B cell (primary cell): Measurements from ENCODE around the gene ANKDD1A. TPM values are rescaled to one million over a fixed set of nuclear protein-coding genes. Genes with fewer than 3 reads are reported as not detected.

ENCODE experiments used
- ATAC-seq: fragments of 200-7000 bp; cut with Tn5 transposase; one replicate; pipeline ENCODE4 v1.10.0; 2021; ENCODE audit warnings: low read depth, mild to moderate bottlenecking, moderate number of reproducible peaks, moderate library complexity
- CTCF ChIA-PET: fragments of 350-600 bp; sonication (Branson Sonifier 250); formaldehyde crosslinking; loops from one replicate; lab custom pipeline; 2021; ENCODE audit warnings: antibody characterized with exemption, inconsistent platforms; lab: Charles Lee
- POLR2A ChIA-PET: fragments of 350-600 bp; sonication (Branson Sonifier 250); formaldehyde crosslinking; loops from one replicate; lab custom pipeline; 2021; ENCODE audit warnings: antibody characterized with exemption; lab: Charles Lee
- DNase-seq: peaks from one replicate; pipeline ENCODE4 v3.0.0; 2013
- H2AFZ ChIP-seq: 2 replicates; pipeline ENCODE4 v1.6.1; 2012; ENCODE audit warnings: mild to moderate bottlenecking, low read depth, low read length; ENCODE audit not compliant: insufficient read depth, poor library complexity, severe bottlenecking
- H3K27ac ChIP-seq, 2 donors: 1 replicate in 1 of 2; 2 replicates in 1 of 2; pipeline ENCODE4 v1.5.1; 2012 to 2013; ENCODE audit warnings: low read length in 2 of 2, mild to moderate bottlenecking in 2 of 2, moderate library complexity in 1 of 2
- H3K27me3 ChIP-seq, 4 experiments: fragments of 200-600 bp in 1 of 4; sonication (generic) in 1 of 4; replicated peaks in 1 of 4; 1 replicate in 2 of 4; 2 replicates in 2 of 4; pipeline versions ENCODE4 v1.6.1 to v1.7.0; 2013 to 2016; ENCODE audit warnings: low read length in 3 of 4, mild to moderate bottlenecking in 2 of 4, mixed read lengths in 1 of 4, moderate library complexity in 1 of 4; ENCODE audit not compliant: insufficient read depth in 4 of 4, control insufficient read depth in 3 of 4; ENCODE audit errors: control extremely low read depth in 1 of 4
- H3K36me3 ChIP-seq, 2 experiments: replicated peaks in 1 of 2; 1 replicate in 1 of 2; 2 replicates in 1 of 2; pipeline versions ENCODE4 v1.6.1 to v1.7.1; 2013; ENCODE audit warnings: low read length in 1 of 2; ENCODE audit not compliant: insufficient read depth in 2 of 2, control insufficient read depth in 1 of 2; ENCODE audit errors: control extremely low read depth in 1 of 2, extremely low read depth in 1 of 2
- H3K4me1 ChIP-seq, 2 donors: fragments of 200-600 bp in 1 of 2; sonication (generic) in 1 of 2; 1 replicate in 1 of 2; 2 replicates in 1 of 2; pipeline versions ENCODE4 v1.5.1 to v1.6.1; 2013 to 2017; ENCODE audit warnings: low read length in 2 of 2; ENCODE audit not compliant: control insufficient read depth in 2 of 2, insufficient read depth in 2 of 2
- H3K4me2 ChIP-seq: replicated peaks from 2 replicates; pipeline ENCODE3; 2012; ENCODE audit warnings: mild to moderate bottlenecking, low read depth, low read length; ENCODE audit not compliant: poor library complexity, severe bottlenecking
- H3K4me3 ChIP-seq, 5 experiments: fragments of 200-600 bp in 1 of 5; sonication (generic) in 1 of 5; 1 replicate in 3 of 5; 2 replicates in 2 of 5; pipeline versions ENCODE4 v1.5.1 to v1.7.0; 2011 to 2016; ENCODE audit warnings: low read length in 4 of 5, mild to moderate bottlenecking in 4 of 5, low read depth in 2 of 5, control low read depth in 1 of 5, moderate library complexity in 1 of 5; ENCODE audit not compliant: insufficient read depth in 1 of 5; ENCODE audit errors: control extremely low read depth in 1 of 5, extremely low read depth in 1 of 5
- H3K79me2 ChIP-seq: fragments of 200-600 bp; sonication (generic); one replicate; pipeline ENCODE4 v1.6.0; 2016; ENCODE audit warnings: low read length; ENCODE audit not compliant: control insufficient read depth, insufficient read depth
- H3K9ac ChIP-seq: fragments of 200-600 bp; sonication (generic); 2 replicates; pipeline ENCODE4 v1.6.1; 2017; ENCODE audit warnings: mild to moderate bottlenecking, low read length, moderate library complexity
- H3K9me3 ChIP-seq, 3 donors: one replicate each; pipeline versions ENCODE4 v1.6.1 to v1.7.1; 2013; ENCODE audit warnings: low read length in 2 of 3; ENCODE audit not compliant: control insufficient read depth in 2 of 3, insufficient read depth in 1 of 3; ENCODE audit errors: control extremely low read depth in 1 of 3
- H4K20me1 ChIP-seq: 2 replicates; pipeline ENCODE4 v1.6.0; 2012; ENCODE audit warnings: mild to moderate bottlenecking, low read length; ENCODE audit not compliant: insufficient read depth, control insufficient read depth, poor library complexity, severe bottlenecking
- H3K27ac Mint-ChIP-seq: one replicate; pipeline ENCODE4 v1.8.0; 2021; ENCODE audit warnings: mixed read lengths
- H3K27me3 Mint-ChIP-seq: one replicate; pipeline ENCODE4 v1.8.0; 2021; ENCODE audit warnings: mixed read lengths
- H3K4me1 Mint-ChIP-seq: one replicate; pipeline ENCODE4 v1.8.0; 2021; ENCODE audit warnings: mixed read lengths
- H3K4me3 Mint-ChIP-seq: one replicate; pipeline ENCODE4 v1.8.0; 2021; ENCODE audit warnings: mixed read lengths
- H3K9me3 Mint-ChIP-seq: one replicate; pipeline ENCODE4 v1.8.0; 2022; ENCODE audit warnings: mixed read lengths; ENCODE audit not compliant: insufficient read depth
- EZH2 ChIP-seq: IDR thresholded peaks from 2 replicates; pipeline ENCODE4 v1.6.1; 2012; ENCODE audit warnings: borderline replicate concordance, low read depth, mild to moderate bottlenecking, moderate library complexity, low read length; ENCODE audit not compliant: insufficient read depth, poor library complexity, severe bottlenecking
- WGBS: methylation state at CpG from one replicate; pipeline ENCODE4 v1.1.5; 2013; ENCODE audit warnings: missing lambda C conversion rate; ENCODE audit not compliant: insufficient coverage; 5-methylcytosine and 5-hydroxymethylcytosine counted together
- intact Hi-C: fragments of 100-400 bp; cut with micrococcal nuclease; formaldehyde crosslinking; loops from one replicate; pipeline ENCODE4 v1.10.0; 2022
- polyA plus RNA-seq: library from polyadenylated mRNA; depleted of rRNA; stranded (reverse); fragments of >200 nt; gene quantifications from 2 replicates; pipeline ENCODE4 v1.2.3, GENCODE V29; 2012
- total RNA-seq, 2 donors: library from RNA; stranded (reverse); fragments of 120-200 nt in 1 of 2; gene quantifications; 1 replicate in 1 of 2; 2 replicates in 1 of 2; pipeline versions ENCODE4 v1.2.3 to v1.2.4, GENCODE V29; 2013 to 2022
- TF ChIP-seq, protein P1 (sequence below): fragments of 200-600 bp; IDR thresholded peaks from one replicate; pipeline ENCODE4 v1.8.0; 2022; ENCODE audit warnings: antibody characterized with exemption, mild to moderate bottlenecking

The ANKDD1A gene
- total and polyA plus RNA-seq, 2 donors (not counting 1 experiment from before 2014, with no cell fraction given), result 2.6 to 2.7 TPM

DNA sequence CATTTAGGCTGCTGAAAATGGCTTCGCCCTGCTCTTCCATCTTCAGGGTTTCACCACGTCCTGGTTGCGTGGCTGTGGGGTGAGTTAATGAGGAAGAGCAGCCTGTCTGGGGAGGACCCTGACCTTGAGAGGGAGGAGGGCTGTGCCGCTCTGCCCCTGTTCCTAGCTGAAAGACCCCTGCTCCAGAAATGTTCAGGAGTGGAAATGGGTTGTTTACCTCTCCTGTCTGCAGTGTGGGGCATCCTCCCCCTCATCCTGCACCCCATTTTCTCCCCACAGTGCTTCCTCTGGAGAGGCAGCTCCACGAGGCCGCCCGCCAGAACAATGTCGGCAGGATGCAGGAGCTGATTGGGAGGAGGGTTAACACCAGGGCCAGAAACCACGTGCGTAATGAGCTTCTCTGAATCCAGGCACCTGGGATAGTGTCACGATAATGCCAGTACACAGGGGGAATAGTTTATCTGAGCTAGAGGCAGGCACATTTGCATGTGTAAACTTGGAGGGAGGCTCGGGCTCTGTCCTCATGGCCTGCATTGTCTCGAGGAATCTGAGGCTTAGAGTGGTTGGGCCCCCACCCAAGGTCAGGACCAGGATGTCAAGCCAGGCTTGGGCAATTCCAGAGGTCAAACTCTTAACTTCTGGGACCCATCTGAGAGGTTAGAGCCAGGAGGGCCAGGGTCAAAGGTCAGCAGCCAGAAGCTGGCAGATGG is 4.0 kb downstream of the ANKDD1A start:
- no peaks in the 10 kb centered on the region for H3K36me3 ChIP-seq
- H3K79me2 ChIP-seq, result no peaks in the 10 kb centered on the region
- WGBS, result 64% methylated on average over 12 of the region's 13 CpGs
- DNase-seq (no peak), ATAC-seq (no peak)
- Mint-ChIP-seq H3K27me3 (peaks cover 4% of the 10 kb centered on the region), H3K4me3 (no peak overlapping the region), H3K9me3 (no peaks in the 10 kb centered on the region), H3K27ac (no peak overlapping the region), H3K4me1 (peaks cover 9% of the 10 kb centered on the region)
- POLR2A ChIA-PET, result no interaction called here
- peaks cover 0 to 12% (median 4%) of the 10 kb centered on the region in 4 experiments for H3K27me3 ChIP-seq
- CTCF ChIA-PET, result interaction anchor here (1.2 to 1.7 kb wide), 3 partner anchors 9 to 187 kb away, joined by 3 to 6 read pairs (median 3); no protein-coding TSS in a partner anchor
- no peak overlapping the region for H2AFZ ChIP-seq
- intact Hi-C loops, result no loop called here
- H3K4me3 ChIP-seq, result no peak overlapping the region
- H3K4me1 ChIP-seq, result peaks cover 7 to 9% of the 10 kb centered on the region in 2 donors
- H4K20me1 ChIP-seq, result no peaks in the 10 kb centered on the region
- no peaks in the 10 kb centered on the region for H3K9me3 ChIP-seq
- TF ChIP-seq, protein P1, sequence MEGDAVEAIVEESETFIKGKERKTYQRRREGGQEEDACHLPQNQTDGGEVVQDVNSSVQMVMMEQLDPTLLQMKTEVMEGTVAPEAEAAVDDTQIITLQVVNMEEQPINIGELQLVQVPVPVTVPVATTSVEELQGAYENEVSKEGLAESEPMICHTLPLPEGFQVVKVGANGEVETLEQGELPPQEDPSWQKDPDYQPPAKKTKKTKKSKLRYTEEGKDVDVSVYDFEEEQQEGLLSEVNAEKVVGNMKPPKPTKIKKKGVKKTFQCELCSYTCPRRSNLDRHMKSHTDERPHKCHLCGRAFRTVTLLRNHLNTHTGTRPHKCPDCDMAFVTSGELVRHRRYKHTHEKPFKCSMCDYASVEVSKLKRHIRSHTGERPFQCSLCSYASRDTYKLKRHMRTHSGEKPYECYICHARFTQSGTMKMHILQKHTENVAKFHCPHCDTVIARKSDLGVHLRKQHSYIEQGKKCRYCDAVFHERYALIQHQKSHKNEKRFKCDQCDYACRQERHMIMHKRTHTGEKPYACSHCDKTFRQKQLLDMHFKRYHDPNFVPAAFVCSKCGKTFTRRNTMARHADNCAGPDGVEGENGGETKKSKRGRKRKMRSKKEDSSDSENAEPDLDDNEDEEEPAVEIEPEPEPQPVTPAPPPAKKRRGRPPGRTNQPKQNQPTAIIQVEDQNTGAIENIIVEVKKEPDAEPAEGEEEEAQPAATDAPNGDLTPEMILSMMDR, result no peak
- no peak overlapping the region for H3K9ac ChIP-seq
- no peak overlapping the region for H3K4me2 ChIP-seq
- no peak overlapping the region for H3K27ac ChIP-seq

DNA sequence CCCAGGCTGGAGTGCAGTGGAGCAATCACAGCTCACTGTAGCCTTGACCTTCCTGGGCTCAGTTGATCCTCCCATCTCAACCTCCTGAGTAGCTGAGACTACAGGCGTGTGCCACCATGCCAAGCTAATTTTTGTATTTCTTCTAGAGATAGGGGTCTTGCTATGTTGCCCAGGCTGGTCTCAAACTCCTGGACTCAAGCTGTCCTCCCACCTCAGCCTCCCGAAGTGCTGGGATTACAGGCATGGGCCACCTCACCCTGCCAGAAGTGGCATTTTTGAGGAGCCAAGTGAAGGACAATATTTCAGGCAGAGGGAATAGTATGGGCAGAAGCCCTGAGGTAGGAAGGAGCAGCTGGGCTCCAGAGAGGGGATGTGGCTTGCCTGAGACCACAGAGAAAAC is 4.7 kb downstream of the ANKDD1A start:
- peaks cover 0 to 8% (median 3%) of the 10 kb centered on the region in 4 experiments for H3K27me3 ChIP-seq
- no peak overlapping the region for H3K27ac Mint-ChIP-seq
- no peak for ATAC-seq
- H2AFZ ChIP-seq, result no peak overlapping the region
- peaks cover 2 to 3% of the 10 kb centered on the region in 2 donors for H3K4me1 ChIP-seq
- H3K4me2 ChIP-seq, result no peak overlapping the region
- H3K27ac ChIP-seq, result no peak overlapping the region
- DNase-seq, result no peak
- ChIA-PET POLR2A (no interaction called here), CTCF (interaction anchor here (1.2 to 1.7 kb wide), 3 partner anchors 10 to 188 kb away, joined by 3 to 6 read pairs (median 3); no protein-coding TSS in a partner anchor)
- no peaks in the 10 kb centered on the region for H3K9me3 ChIP-seq
- no peak overlapping the region for H3K9ac ChIP-seq
- H3K4me3 ChIP-seq, result no peak overlapping the region
- no peak overlapping the region for H3K4me3 Mint-ChIP-seq
- TF ChIP-seq, protein P1, result no peak
- TF ChIP-seq EZH2, result no peak
- intact Hi-C loops, result no loop called here
- peaks cover 5% of the 10 kb centered on the region for H3K4me1 Mint-ChIP-seq
- peaks cover under 1% of the 10 kb centered on the region for H3K27me3 Mint-ChIP-seq
- no peaks in the 10 kb centered on the region for H3K79me2 ChIP-seq
- no peaks in the 10 kb centered on the region for H4K20me1 ChIP-seq
- no CpG with 5 or more reads among the region's 2 CpGs for WGBS
- no peaks in the 10 kb centered on the region for H3K9me3 Mint-ChIP-seq
- H3K36me3 ChIP-seq, result no peaks in the 10 kb centered on the region
